Measurements from ENCODE around the gene SLC25A39. TPM values are rescaled to one million over a fixed set of nuclear protein-coding genes. Genes with fewer than 3 reads are reported as not detected.

The SLC25A39 gene
- total and polyA plus RNA-seq, 2 experiments from 2014 or later, result 92.7 to 179 TPM

DNA sequence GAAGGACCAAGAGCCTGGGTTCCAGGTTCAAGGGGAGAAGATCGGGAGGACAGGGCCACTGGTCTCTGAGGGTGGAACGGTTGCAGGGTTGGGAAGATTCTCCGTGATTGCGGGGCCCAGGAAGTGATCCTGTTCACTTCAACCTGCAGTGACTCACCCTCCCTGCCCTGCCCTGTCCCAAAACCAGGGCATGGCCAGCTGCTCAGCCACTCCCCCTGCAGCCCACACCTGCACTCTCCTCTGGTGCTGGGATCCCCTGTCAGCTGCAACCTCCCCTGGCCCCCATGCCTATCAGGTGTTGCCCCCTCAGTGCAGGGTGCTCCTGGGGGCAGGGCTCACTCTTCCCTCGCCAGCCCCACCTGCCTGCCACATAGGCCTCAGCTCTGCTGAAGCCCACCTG, 15.2 kb downstream of the SLC25A39 start:
- Histone ChIP-seq H3K27me3 (peaks cover 26% of the 10 kb centered on the region), H3K4me2 (no peak overlapping the region)
- TF ChIP-seq EZH2phosphoT487 (IDR thresholded peaks at IDR 0.05; ENCODE audit: low read depth, severe bottlenecking, unreplicated experiment), result no peak
- TF ChIP-seq EZH2 (IDR thresholded peaks at IDR 0.05; ENCODE audit: borderline replicate concordance), result no peak
- no peak for TF ChIP-seq CTCF (IDR thresholded peaks at IDR 0.05; ENCODE audit: poor library complexity)

GRCh38 chr17:44308865-44309264, 15.8 kb downstream of the SLC25A39 start:
- Histone ChIP-seq H3K9me2 (replicated peaks; ENCODE audit: insufficient read depth) (no peaks in the 10 kb centered on the region), H4K20me1 (ENCODE audit: insufficient read depth, poor library complexity, severe bottlenecking) (no peaks in the 10 kb centered on the region), H3K79me2 (no peaks in the 10 kb centered on the region), H3K4me3 (no peak overlapping the region), H3K27me3 (peaks cover 20% of the 10 kb centered on the region), H3K27ac (no peak overlapping the region), H3K4me2 (peak overlapping the region; percentile 89), H3K36me3 (replicated peaks; ENCODE audit: insufficient read depth, low read depth) (no peaks in the 10 kb centered on the region), H2AFZ (no peak overlapping the region), H3K9me3 (ENCODE audit: low read depth) (no peaks in the 10 kb centered on the region), H3K4me1 (ENCODE audit: insufficient read depth) (peaks cover 9% of the 10 kb centered on the region)
- 3% methylated on average over 4 of the region's 15 CpGs for WGBS (ENCODE audit: low lambda C conversion rate, missing lambda C conversion rate)
- no peak for DNase-seq (ENCODE audit: low spot score)
- TF ChIP-seq EZH2phosphoT487 (IDR thresholded peaks at IDR 0.05; ENCODE audit: low read depth, severe bottlenecking, unreplicated experiment) (no peak), CTCF (IDR thresholded peaks at IDR 0.05; ENCODE audit: poor library complexity) (no peak), EZH2 (IDR thresholded peaks at IDR 0.05; ENCODE audit: borderline replicate concordance) (no peak)

More for the DNA sequence above, 15.2 kb downstream of the SLC25A39 start:
- WGBS (ENCODE audit: low lambda C conversion rate, missing lambda C conversion rate), result 75% methylated on average over 5 of the region's 5 CpGs
- Histone ChIP-seq H2AFZ (no peak overlapping the region), H3K36me3 (replicated peaks; ENCODE audit: insufficient read depth, low read depth) (no peaks in the 10 kb centered on the region), H3K9me2 (replicated peaks; ENCODE audit: insufficient read depth) (no peaks in the 10 kb centered on the region), H4K20me1 (ENCODE audit: insufficient read depth, poor library complexity, severe bottlenecking) (no peaks in the 10 kb centered on the region), H3K79me2 (no peaks in the 10 kb centered on the region), H3K4me3 (no peak overlapping the region), H3K9me3 (ENCODE audit: low read depth) (no peaks in the 10 kb centered on the region), H3K27ac (no peak overlapping the region), H3K4me1 (ENCODE audit: insufficient read depth) (peaks cover 9% of the 10 kb centered on the region)
- DNase-seq (ENCODE audit: low spot score), result no peak

GRCh38 chr17:44308320-44308818, 16.3 kb downstream of the SLC25A39 start, which contains the start of gene RUNDC3A:
TSS of gene RUNDC3A (plus strand) at chr17:44308601. CDS start at chr17:44308833, 232 bp downstream.
- H3K27me3 ChIP-seq, result peaks cover 20% of the 10 kb centered on the region
- H3K9me3 ChIP-seq (ENCODE audit: low read depth), result no peaks in the 10 kb centered on the region
- peak within 1 kb of the TSS; percentile 2 for H3K27ac ChIP-seq

More at GRCh38 chr17:44308320-44308818, 16.3 kb downstream of the SLC25A39 start, which contains the start of gene RUNDC3A:
- peak within 1 kb of the TSS; percentile 14 for H3K4me3 ChIP-seq
- H3K79me2 ChIP-seq, result no peaks in the 10 kb centered on the region
- no peaks in the 10 kb centered on the region for H3K9me2 ChIP-seq (replicated peaks; ENCODE audit: insufficient read depth)
- peaks cover 9% of the 10 kb centered on the region for H3K4me1 ChIP-seq (ENCODE audit: insufficient read depth)
- 2% methylated on average over 12 of the region's 39 CpGs for WGBS (ENCODE audit: low lambda C conversion rate, missing lambda C conversion rate)
- peak within 1 kb of the TSS; percentile 89 for H3K4me2 ChIP-seq
- no peaks in the 10 kb centered on the region for H3K36me3 ChIP-seq (replicated peaks; ENCODE audit: insufficient read depth, low read depth)
- TF ChIP-seq CTCF (IDR thresholded peaks at IDR 0.05; ENCODE audit: poor library complexity) (no peak), EZH2phosphoT487 (IDR thresholded peaks at IDR 0.05; ENCODE audit: low read depth, severe bottlenecking, unreplicated experiment) (no peak), EZH2 (IDR thresholded peaks at IDR 0.05; ENCODE audit: borderline replicate concordance) (no peak)
- no peak within 1 kb of the TSS for H2AFZ ChIP-seq
- peak; percentile 95 for DNase-seq (ENCODE audit: low spot score)
- no peaks in the 10 kb centered on the region for H4K20me1 ChIP-seq (ENCODE audit: insufficient read depth, poor library complexity, severe bottlenecking)
